K562 (cell line): Measurements from ENCODE around the gene ADGRF1. TPM values are rescaled to one million over a fixed set of nuclear protein-coding genes. Genes with fewer than 3 reads are reported as not detected.

ENCODE experiments used
- DMBX1 ChIP-seq: fragments of 250-450 bp; sonication (Bioruptor Pico); IDR thresholded peaks from 2 replicates; pipeline ENCODE4 v1.8.0; 2022; ENCODE audit warnings: inconsistent platforms, mild to moderate bottlenecking, moderate library complexity, borderline replicate concordance
- RFX7 ChIP-seq: fragments of 250-450 bp; sonication (Bioruptor Pico); IDR thresholded peaks from 2 replicates; pipeline ENCODE4 v1.5.1; 2021; ENCODE audit warnings: mild to moderate bottlenecking
- RNF2 ChIP-seq: sonication (generic); IDR thresholded peaks from 2 replicates; pipeline ENCODE4 v1.6.1; 2016
- ZNF79 ChIP-seq: fragments of 250-450 bp; sonication (Bioruptor Pico); IDR thresholded peaks from 2 replicates; pipeline ENCODE4 v1.4.0; 2020; ENCODE audit warnings: low read depth, mild to moderate bottlenecking, moderate library complexity
- polyA plus RNA-seq, 8 experiments: library from polyadenylated mRNA; depleted of rRNA in 4 of 8; stranded (reverse) in 5 of 8; unstranded in 3 of 8; fragments of >200 nt; fragmentation: Nextera tagmentation in 2 of 8; fragmentation: Illumina TruSeq in 1 of 8; extraction: Ambion mirVana in 2 of 8; extraction: Trizol in 1 of 8; gene quantifications; 2 replicates each; pipeline versions ENCODE4 v1.2.1 to v1.2.3, GENCODE V29; 2011 to 2014; ENCODE audit warnings: inconsistent platforms in 1 of 8, missing spikeins in 1 of 8
- total RNA-seq, 7 experiments: library from RNA; depleted of rRNA in 6 of 7; stranded (reverse); fragments of >200 nt in 6 of 7; fragmentation: Illumina TruSeq in 2 of 7; extraction: Trizol in 2 of 7; gene quantifications; 2 replicates each; pipeline versions ENCODE4 v1.2.1 to v1.2.3, GENCODE V29; 2011 to 2021; ENCODE audit warnings: low replicate concordance in 1 of 7
- TF ChIP-seq, protein P1 (sequence below): fragments of 450-650 bp; IDR thresholded peaks from 2 replicates; pipeline ENCODE4 v1.6.1; 2016; ENCODE audit warnings: low read depth
- TF ChIP-seq, protein P2 (sequence below): IDR thresholded peaks from 2 replicates; pipeline ENCODE4 v1.6.1; 2011; ENCODE audit warnings: borderline replicate concordance, low read depth, mild to moderate bottlenecking, moderate library complexity, low read length; ENCODE audit not compliant: insufficient read depth, poor library complexity, severe bottlenecking

Gene ADGRF1
- total and polyA plus RNA-seq, 9 of the 15 experiments (the other 6 are each of a cell fraction or from before 2014, with no cell fraction given) = not detected

GRCh38 chr6:46990031-46990644 is 52.0 kb downstream of the ADGRF1 start (continued):
- TF ChIP-seq, protein P1, sequence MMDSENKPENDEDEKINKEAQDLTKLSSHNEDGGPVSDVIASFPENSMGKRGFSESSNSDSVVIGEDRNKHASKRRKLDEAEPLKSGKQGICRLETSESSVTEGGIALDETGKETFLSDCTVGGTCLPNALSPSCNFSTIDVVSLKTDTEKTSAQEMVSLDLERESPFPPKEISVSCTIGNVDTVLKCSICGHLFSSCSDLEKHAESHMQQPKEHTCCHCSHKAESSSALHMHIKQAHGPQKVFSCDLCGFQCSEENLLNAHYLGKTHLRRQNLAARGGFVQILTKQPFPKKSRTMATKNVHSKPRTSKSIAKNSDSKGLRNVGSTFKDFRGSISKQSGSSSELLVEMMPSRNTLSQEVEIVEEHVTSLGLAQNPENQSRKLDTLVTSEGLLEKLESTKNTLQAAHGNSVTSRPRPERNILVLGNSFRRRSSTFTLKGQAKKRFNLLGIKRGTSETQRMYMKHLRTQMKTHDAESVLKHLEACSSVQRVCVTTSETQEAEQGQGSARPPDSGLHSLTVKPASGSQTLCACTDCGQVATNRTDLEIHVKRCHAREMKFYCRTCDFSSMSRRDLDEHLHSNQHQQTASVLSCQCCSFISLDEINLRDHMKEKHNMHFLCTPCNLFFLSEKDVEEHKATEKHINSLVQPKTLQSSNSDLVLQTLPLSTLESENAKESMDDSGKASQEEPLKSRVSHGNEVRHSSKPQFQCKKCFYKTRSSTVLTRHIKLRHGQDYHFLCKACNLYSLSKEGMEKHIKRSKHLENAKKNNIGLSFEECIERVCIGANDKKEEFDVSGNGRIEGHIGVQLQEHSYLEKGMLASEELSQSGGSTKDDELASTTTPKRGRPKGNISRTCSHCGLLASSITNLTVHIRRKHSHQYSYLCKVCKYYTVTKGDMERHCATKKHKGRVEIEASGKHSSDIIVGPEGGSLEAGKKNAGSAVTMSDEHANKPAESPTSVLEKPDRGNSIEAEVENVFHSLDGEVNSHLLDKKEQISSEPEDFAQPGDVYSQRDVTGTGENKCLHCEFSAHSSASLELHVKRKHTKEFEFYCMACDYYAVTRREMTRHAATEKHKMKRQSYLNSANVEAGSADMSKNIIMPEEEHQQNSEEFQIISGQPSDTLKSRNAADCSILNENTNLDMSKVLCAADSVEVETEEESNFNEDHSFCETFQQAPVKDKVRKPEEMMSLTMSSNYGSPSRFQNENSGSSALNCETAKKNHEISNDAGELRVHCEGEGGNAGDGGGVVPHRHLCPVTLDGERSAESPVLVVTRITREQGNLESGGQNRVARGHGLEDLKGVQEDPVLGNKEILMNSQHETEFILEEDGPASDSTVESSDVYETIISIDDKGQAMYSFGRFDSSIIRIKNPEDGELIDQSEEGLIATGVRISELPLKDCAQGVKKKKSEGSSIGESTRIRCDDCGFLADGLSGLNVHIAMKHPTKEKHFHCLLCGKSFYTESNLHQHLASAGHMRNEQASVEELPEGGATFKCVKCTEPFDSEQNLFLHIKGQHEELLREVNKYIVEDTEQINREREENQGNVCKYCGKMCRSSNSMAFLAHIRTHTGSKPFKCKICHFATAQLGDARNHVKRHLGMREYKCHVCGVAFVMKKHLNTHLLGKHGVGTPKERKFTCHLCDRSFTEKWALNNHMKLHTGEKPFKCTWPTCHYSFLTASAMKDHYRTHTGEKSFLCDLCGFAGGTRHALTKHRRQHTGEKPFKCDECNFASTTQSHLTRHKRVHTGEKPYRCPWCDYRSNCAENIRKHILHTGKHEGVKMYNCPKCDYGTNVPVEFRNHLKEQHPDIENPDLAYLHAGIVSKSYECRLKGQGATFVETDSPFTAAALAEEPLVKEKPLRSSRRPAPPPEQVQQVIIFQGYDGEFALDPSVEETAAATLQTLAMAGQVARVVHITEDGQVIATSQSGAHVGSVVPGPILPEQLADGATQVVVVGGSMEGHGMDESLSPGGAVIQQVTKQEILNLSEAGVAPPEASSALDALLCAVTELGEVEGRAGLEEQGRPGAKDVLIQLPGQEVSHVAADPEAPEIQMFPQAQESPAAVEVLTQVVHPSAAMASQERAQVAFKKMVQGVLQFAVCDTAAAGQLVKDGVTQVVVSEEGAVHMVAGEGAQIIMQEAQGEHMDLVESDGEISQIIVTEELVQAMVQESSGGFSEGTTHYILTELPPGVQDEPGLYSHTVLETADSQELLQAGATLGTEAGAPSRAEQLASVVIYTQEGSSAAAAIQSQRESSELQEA = no peak
- no peak for TF ChIP-seq RNF2
- TF ChIP-seq, protein P2, sequence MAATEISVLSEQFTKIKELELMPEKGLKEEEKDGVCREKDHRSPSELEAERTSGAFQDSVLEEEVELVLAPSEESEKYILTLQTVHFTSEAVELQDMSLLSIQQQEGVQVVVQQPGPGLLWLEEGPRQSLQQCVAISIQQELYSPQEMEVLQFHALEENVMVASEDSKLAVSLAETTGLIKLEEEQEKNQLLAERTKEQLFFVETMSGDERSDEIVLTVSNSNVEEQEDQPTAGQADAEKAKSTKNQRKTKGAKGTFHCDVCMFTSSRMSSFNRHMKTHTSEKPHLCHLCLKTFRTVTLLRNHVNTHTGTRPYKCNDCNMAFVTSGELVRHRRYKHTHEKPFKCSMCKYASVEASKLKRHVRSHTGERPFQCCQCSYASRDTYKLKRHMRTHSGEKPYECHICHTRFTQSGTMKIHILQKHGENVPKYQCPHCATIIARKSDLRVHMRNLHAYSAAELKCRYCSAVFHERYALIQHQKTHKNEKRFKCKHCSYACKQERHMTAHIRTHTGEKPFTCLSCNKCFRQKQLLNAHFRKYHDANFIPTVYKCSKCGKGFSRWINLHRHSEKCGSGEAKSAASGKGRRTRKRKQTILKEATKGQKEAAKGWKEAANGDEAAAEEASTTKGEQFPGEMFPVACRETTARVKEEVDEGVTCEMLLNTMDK = no peak
- TF ChIP-seq ZNF79 (CRISPR knock-in tag) = no peak
- TF ChIP-seq DMBX1 (CRISPR knock-in tag) = no peak
- TF ChIP-seq RFX7 (CRISPR knock-in tag) = no peak
